Thyroid gland (tissue), 4 donors: Measurements from ENCODE around the gene ESRRB. TPM values are rescaled to one million over a fixed set of nuclear protein-coding genes. Genes with fewer than 3 reads are reported as not detected.
"Not testable (repeated sequence)": the region's sequence is repeated elsewhere in the genome, so short reads cannot be mapped to it uniquely, and the experiment has no call there.

Experiments used
- DNase-seq, 2 donors: peaks; one replicate each; pipeline ENCODE4 v3.0.0-alpha.2; 2019
- H3K27ac ChIP-seq, 3 donors: fragments of 200-600 bp; sonication (generic); 1 replicate in 2 of 3; 2 replicates in 1 of 3; pipeline ENCODE4 v1.5.1; 2016 to 2019; ENCODE audit warnings: mild to moderate bottlenecking in 1 of 3, moderate library complexity in 1 of 3
- H3K27me3 ChIP-seq: fragments of 200-600 bp; sonication (generic); one replicate; pipeline ENCODE4 v1.5.1; 2019
- H3K36me3 ChIP-seq, 2 donors: fragments of 200-600 bp; sonication (generic); one replicate each; pipeline ENCODE4 v1.5.1; 2016 to 2019
- H3K4me1 ChIP-seq, 2 donors: fragments of 200-600 bp; sonication (generic); one replicate each; pipeline ENCODE4 v1.5.1; 2017 to 2019
- H3K4me3 ChIP-seq, 3 donors: fragments of 200-600 bp; sonication (generic); replicated peaks in 1 of 3; 1 replicate in 2 of 3; 2 replicates in 1 of 3; pipeline ENCODE4 v1.5.1; 2016; ENCODE audit warnings: mild to moderate bottlenecking in 1 of 3
- H3K9me3 ChIP-seq: fragments of 200-600 bp; sonication (generic); one replicate; pipeline ENCODE4 v1.5.1; 2017
- POLR2A ChIP-seq, 2 donors: fragments of 450-650 bp; IDR thresholded peaks; one replicate each; pipeline ENCODE4 v1.6.1; 2017; ENCODE audit warnings: antibody characterized with exemption in 2 of 2, mild to moderate bottlenecking in 2 of 2, moderate library complexity in 1 of 2
- WGBS, 2 donors: methylation state at CpG; one replicate each; pipeline ENCODE4 v1.1.5; 2017; 5-methylcytosine and 5-hydroxymethylcytosine counted together
- intact Hi-C: fragments of 100-400 bp; cut with DNase I; formaldehyde crosslinking; loops from one replicate; pipeline ENCODE4 v1.15.1; 2023
- total RNA-seq, 4 donors: library from RNA; depleted of rRNA; stranded (reverse); fragments of >200 nt; gene quantifications; one replicate each; pipeline ENCODE4 v1.2.3, GENCODE V29; 2016
- TF ChIP-seq, protein P1 (sequence below), 6 experiments: fragments of 200-600 bp in 3 of 6; fragments of 450-650 bp in 3 of 6; sonication (generic) in 3 of 6; IDR thresholded peaks; one replicate each; pipeline ENCODE4 v1.5.1; 2016 to 2019; ENCODE audit warnings: antibody characterized with exemption in 6 of 6, mild to moderate bottlenecking in 2 of 6, inconsistent platforms in 1 of 6, moderate library complexity in 1 of 6

The ESRRB gene
- total RNA-seq, 4 donors from 2014 or later = not detected

GRCh38 chr14:76531821-76532318, 155.9 kb downstream of the ESRRB start:
- intact Hi-C loops = no loop called here
- H3K27ac ChIP-seq = no peak overlapping the region
- no peak for DNase-seq
- no peak overlapping the region for H3K4me3 ChIP-seq
- 86 to 90% methylated on average over 15 of the region's 15 CpGs for WGBS, 2 donors
- H3K9me3 ChIP-seq = no peaks in the 10 kb centered on the region
- H3K4me1 ChIP-seq = no peaks in the 10 kb centered on the region
- TF ChIP-seq POLR2A (IDR thresholded peaks at IDR 0.05) = no peak
- TF ChIP-seq, protein P1, sequence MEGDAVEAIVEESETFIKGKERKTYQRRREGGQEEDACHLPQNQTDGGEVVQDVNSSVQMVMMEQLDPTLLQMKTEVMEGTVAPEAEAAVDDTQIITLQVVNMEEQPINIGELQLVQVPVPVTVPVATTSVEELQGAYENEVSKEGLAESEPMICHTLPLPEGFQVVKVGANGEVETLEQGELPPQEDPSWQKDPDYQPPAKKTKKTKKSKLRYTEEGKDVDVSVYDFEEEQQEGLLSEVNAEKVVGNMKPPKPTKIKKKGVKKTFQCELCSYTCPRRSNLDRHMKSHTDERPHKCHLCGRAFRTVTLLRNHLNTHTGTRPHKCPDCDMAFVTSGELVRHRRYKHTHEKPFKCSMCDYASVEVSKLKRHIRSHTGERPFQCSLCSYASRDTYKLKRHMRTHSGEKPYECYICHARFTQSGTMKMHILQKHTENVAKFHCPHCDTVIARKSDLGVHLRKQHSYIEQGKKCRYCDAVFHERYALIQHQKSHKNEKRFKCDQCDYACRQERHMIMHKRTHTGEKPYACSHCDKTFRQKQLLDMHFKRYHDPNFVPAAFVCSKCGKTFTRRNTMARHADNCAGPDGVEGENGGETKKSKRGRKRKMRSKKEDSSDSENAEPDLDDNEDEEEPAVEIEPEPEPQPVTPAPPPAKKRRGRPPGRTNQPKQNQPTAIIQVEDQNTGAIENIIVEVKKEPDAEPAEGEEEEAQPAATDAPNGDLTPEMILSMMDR (IDR thresholded peaks at IDR 0.05) = no peak
- H3K27me3 ChIP-seq = no peaks in the 10 kb centered on the region
- no peaks in the 10 kb centered on the region for H3K36me3 ChIP-seq

DNA sequence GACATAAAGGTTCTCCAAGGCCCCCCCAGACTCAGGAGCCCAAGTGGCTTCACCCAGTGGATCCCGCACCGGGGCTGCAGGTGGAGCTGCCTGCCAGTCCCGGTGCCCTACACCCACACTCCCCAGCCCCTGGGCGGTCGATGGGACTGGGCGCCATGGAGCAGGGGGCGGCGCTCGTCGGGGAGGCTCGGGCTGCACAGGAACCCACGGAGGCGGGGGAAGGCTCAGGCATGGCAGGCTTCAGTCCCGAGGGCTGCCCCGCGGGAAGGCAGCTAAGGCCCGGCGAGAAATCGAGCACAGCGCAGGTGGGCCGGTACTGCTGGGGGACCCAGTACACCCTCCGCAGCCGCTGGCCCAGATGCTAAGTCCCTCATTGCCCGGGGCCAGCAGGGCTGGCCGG, 160.7 kb downstream of the ESRRB start:
- H3K27me3 ChIP-seq, H3K4me1 ChIP-seq, H3K4me3 ChIP-seq, H3K9me3 ChIP-seq, H3K36me3 ChIP-seq, DNase-seq, intact Hi-C loops, H3K27ac ChIP-seq: not testable (repeated sequence)
- 96 to 98% methylated on average over 16 to 21 of the region's 25 CpGs for WGBS, 2 donors

DNA sequence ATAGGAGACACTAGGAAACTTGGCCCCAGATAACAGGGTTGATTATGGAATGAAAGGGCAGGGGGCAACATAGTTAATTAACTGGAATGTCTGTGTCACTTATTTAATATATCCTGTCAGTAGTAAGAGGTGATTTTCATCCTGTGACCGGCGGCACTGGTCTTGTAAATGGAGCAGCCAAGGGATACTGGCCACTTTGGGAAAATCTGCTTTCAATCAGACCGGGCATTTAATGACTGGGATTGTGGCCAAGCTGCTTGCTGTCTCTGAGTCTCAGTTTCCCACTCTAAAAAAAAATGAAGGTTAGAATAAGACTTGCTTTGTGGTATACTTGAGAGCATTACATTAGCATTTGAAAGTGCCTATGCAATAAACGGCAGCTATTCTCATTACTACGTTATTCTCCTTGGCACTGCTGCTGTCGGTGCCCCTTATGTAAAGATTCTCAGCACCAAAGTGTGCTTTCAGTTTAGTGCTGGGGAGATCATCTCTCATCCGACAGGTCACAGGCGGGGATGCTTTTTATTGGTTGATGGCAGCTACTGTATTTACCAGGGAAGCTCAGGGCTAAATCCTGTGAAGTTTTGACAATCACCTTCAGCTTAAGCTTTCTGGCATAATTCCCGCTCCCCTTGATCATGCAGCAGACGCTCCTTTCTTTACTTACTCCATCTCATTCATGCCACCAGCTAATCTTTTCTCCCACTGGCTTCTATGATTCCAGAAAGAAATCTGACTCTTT, 162.1 kb downstream of the ESRRB start:
- 70 to 76% methylated on average over 10 of the region's 10 CpGs for WGBS, 2 donors
- no peak for TF ChIP-seq POLR2A (IDR thresholded peaks at IDR 0.05)
- Histone ChIP-seq H3K9me3 (no peaks in the 10 kb centered on the region), H3K36me3 (no peaks in the 10 kb centered on the region), H3K4me1 (peaks cover 0 to 9% of the 10 kb centered on the region in 2 donors), H3K27me3 (no peaks in the 10 kb centered on the region), H3K4me3 (no peak overlapping the region), H3K27ac (no peak overlapping the region)
- intact Hi-C loops = no loop called here
- DNase-seq = no peak

GRCh38 chr14:76538648-76539008, 162.7 kb downstream of the ESRRB start:
- WGBS, 2 donors = 61 to 63% methylated on average over 1 of the region's 1 CpG
- Histone ChIP-seq H3K9me3 (no peaks in the 10 kb centered on the region), H3K4me1 (peaks cover 0 to 9% of the 10 kb centered on the region in 2 donors), H3K27me3 (no peaks in the 10 kb centered on the region), H3K36me3 (no peaks in the 10 kb centered on the region), H3K4me3 (no peak overlapping the region), H3K27ac (no peak overlapping the region)
- intact Hi-C loops = no loop called here
- TF ChIP-seq, protein P1 (IDR thresholded peaks at IDR 0.05) = no peak
- no peak for TF ChIP-seq POLR2A (IDR thresholded peaks at IDR 0.05)
- no peak for DNase-seq

GRCh38 chr14:76539130-76539529, 163.2 kb downstream of the ESRRB start:
- intact Hi-C loops = no loop called here
- TF ChIP-seq POLR2A (IDR thresholded peaks at IDR 0.05) = no peak
- TF ChIP-seq, protein P1 (IDR thresholded peaks at IDR 0.05) = no peak
- Histone ChIP-seq H3K27ac (no peak overlapping the region), H3K4me1 (peaks cover 0 to 9% of the 10 kb centered on the region in 2 donors), H3K4me3 (no peak overlapping the region), H3K36me3 (no peaks in the 10 kb centered on the region), H3K27me3 (no peaks in the 10 kb centered on the region), H3K9me3 (no peaks in the 10 kb centered on the region)
- no peak for DNase-seq

- peak; percentile 3 to 6 for DNase-seq
- intact Hi-C loops = no loop called here
- no peaks in the 10 kb centered on the region for H3K27me3 ChIP-seq
- WGBS, 2 donors = 20 to 27% methylated on average over 10 of the region's 10 CpGs
- no peak overlapping the region for H3K27ac ChIP-seq
- H3K36me3 ChIP-seq = no peaks in the 10 kb centered on the region
- TF ChIP-seq, protein P1 (IDR thresholded peaks at IDR 0.05) = no peak
- no peak for TF ChIP-seq POLR2A (IDR thresholded peaks at IDR 0.05)
- peaks cover 0 to 9% of the 10 kb centered on the region in 2 donors for H3K4me1 ChIP-seq
- H3K4me3 ChIP-seq = no peak overlapping the region
- no peaks in the 10 kb centered on the region for H3K9me3 ChIP-seq
These were observed 165.8 kb downstream of the ESRRB start for GRCh38 chr14:76541594-76542219.
